B cell (primary cell): Measurements from ENCODE around the gene MLIP. TPM values are rescaled to one million over a fixed set of nuclear protein-coding genes. Genes with fewer than 3 reads are reported as not detected.
"Not testable (repeated sequence)": the region's sequence is repeated elsewhere in the genome, so short reads cannot be mapped to it uniquely, and the experiment has no call there.

Experiments used
- ATAC-seq: fragments of 200-7000 bp; cut with Tn5 transposase; one replicate; pipeline ENCODE4 v1.10.0; 2021; ENCODE audit warnings: low read depth, mild to moderate bottlenecking, moderate number of reproducible peaks, moderate library complexity
- CTCF ChIA-PET: fragments of 350-600 bp; sonication (Branson Sonifier 250); formaldehyde crosslinking; loops from one replicate; lab custom pipeline; 2021; ENCODE audit warnings: antibody characterized with exemption, inconsistent platforms; lab: Charles Lee
- POLR2A ChIA-PET: fragments of 350-600 bp; sonication (Branson Sonifier 250); formaldehyde crosslinking; loops from one replicate; lab custom pipeline; 2021; ENCODE audit warnings: antibody characterized with exemption; lab: Charles Lee
- DNase-seq: peaks from one replicate; pipeline ENCODE4 v3.0.0; 2013
- H2AFZ ChIP-seq: 2 replicates; pipeline ENCODE4 v1.6.1; 2012; ENCODE audit warnings: mild to moderate bottlenecking, low read depth, low read length; ENCODE audit not compliant: insufficient read depth, poor library complexity, severe bottlenecking
- H3K27ac ChIP-seq, 2 donors: 1 replicate in 1 of 2; 2 replicates in 1 of 2; pipeline ENCODE4 v1.5.1; 2012 to 2013; ENCODE audit warnings: low read length in 2 of 2, mild to moderate bottlenecking in 2 of 2, moderate library complexity in 1 of 2
- H3K27me3 ChIP-seq, 4 experiments: fragments of 200-600 bp in 1 of 4; sonication (generic) in 1 of 4; replicated peaks in 1 of 4; 1 replicate in 2 of 4; 2 replicates in 2 of 4; pipeline versions ENCODE4 v1.6.1 to v1.7.0; 2013 to 2016; ENCODE audit warnings: low read length in 3 of 4, mild to moderate bottlenecking in 2 of 4, mixed read lengths in 1 of 4, moderate library complexity in 1 of 4; ENCODE audit not compliant: insufficient read depth in 4 of 4, control insufficient read depth in 3 of 4; ENCODE audit errors: control extremely low read depth in 1 of 4
- H3K36me3 ChIP-seq, 2 experiments: replicated peaks in 1 of 2; 1 replicate in 1 of 2; 2 replicates in 1 of 2; pipeline versions ENCODE4 v1.6.1 to v1.7.1; 2013; ENCODE audit warnings: low read length in 1 of 2; ENCODE audit not compliant: insufficient read depth in 2 of 2, control insufficient read depth in 1 of 2; ENCODE audit errors: control extremely low read depth in 1 of 2, extremely low read depth in 1 of 2
- H3K4me1 ChIP-seq, 2 donors: fragments of 200-600 bp in 1 of 2; sonication (generic) in 1 of 2; 1 replicate in 1 of 2; 2 replicates in 1 of 2; pipeline versions ENCODE4 v1.5.1 to v1.6.1; 2013 to 2017; ENCODE audit warnings: low read length in 2 of 2; ENCODE audit not compliant: control insufficient read depth in 2 of 2, insufficient read depth in 2 of 2
- H3K4me2 ChIP-seq: replicated peaks from 2 replicates; pipeline ENCODE3; 2012; ENCODE audit warnings: mild to moderate bottlenecking, low read depth, low read length; ENCODE audit not compliant: poor library complexity, severe bottlenecking
- H3K4me3 ChIP-seq, 5 experiments: fragments of 200-600 bp in 1 of 5; sonication (generic) in 1 of 5; 1 replicate in 3 of 5; 2 replicates in 2 of 5; pipeline versions ENCODE4 v1.5.1 to v1.7.0; 2011 to 2016; ENCODE audit warnings: low read length in 4 of 5, mild to moderate bottlenecking in 4 of 5, low read depth in 2 of 5, control low read depth in 1 of 5, moderate library complexity in 1 of 5; ENCODE audit not compliant: insufficient read depth in 1 of 5; ENCODE audit errors: control extremely low read depth in 1 of 5, extremely low read depth in 1 of 5
- H3K79me2 ChIP-seq: fragments of 200-600 bp; sonication (generic); one replicate; pipeline ENCODE4 v1.6.0; 2016; ENCODE audit warnings: low read length; ENCODE audit not compliant: control insufficient read depth, insufficient read depth
- H3K9ac ChIP-seq: fragments of 200-600 bp; sonication (generic); 2 replicates; pipeline ENCODE4 v1.6.1; 2017; ENCODE audit warnings: mild to moderate bottlenecking, low read length, moderate library complexity
- H3K9me3 ChIP-seq, 3 donors: one replicate each; pipeline versions ENCODE4 v1.6.1 to v1.7.1; 2013; ENCODE audit warnings: low read length in 2 of 3; ENCODE audit not compliant: control insufficient read depth in 2 of 3, insufficient read depth in 1 of 3; ENCODE audit errors: control extremely low read depth in 1 of 3
- H4K20me1 ChIP-seq: 2 replicates; pipeline ENCODE4 v1.6.0; 2012; ENCODE audit warnings: mild to moderate bottlenecking, low read length; ENCODE audit not compliant: insufficient read depth, control insufficient read depth, poor library complexity, severe bottlenecking
- H3K27ac Mint-ChIP-seq: one replicate; pipeline ENCODE4 v1.8.0; 2021; ENCODE audit warnings: mixed read lengths
- H3K27me3 Mint-ChIP-seq: one replicate; pipeline ENCODE4 v1.8.0; 2021; ENCODE audit warnings: mixed read lengths
- H3K4me1 Mint-ChIP-seq: one replicate; pipeline ENCODE4 v1.8.0; 2021; ENCODE audit warnings: mixed read lengths
- H3K4me3 Mint-ChIP-seq: one replicate; pipeline ENCODE4 v1.8.0; 2021; ENCODE audit warnings: mixed read lengths
- H3K9me3 Mint-ChIP-seq: one replicate; pipeline ENCODE4 v1.8.0; 2022; ENCODE audit warnings: mixed read lengths; ENCODE audit not compliant: insufficient read depth
- EZH2 ChIP-seq: IDR thresholded peaks from 2 replicates; pipeline ENCODE4 v1.6.1; 2012; ENCODE audit warnings: borderline replicate concordance, low read depth, mild to moderate bottlenecking, moderate library complexity, low read length; ENCODE audit not compliant: insufficient read depth, poor library complexity, severe bottlenecking
- WGBS: methylation state at CpG from one replicate; pipeline ENCODE4 v1.1.5; 2013; ENCODE audit warnings: missing lambda C conversion rate; ENCODE audit not compliant: insufficient coverage; 5-methylcytosine and 5-hydroxymethylcytosine counted together
- intact Hi-C: fragments of 100-400 bp; cut with micrococcal nuclease; formaldehyde crosslinking; loops from one replicate; pipeline ENCODE4 v1.10.0; 2022
- polyA plus RNA-seq: library from polyadenylated mRNA; depleted of rRNA; stranded (reverse); fragments of >200 nt; gene quantifications from 2 replicates; pipeline ENCODE4 v1.2.3, GENCODE V29; 2012
- total RNA-seq, 2 donors: library from RNA; stranded (reverse); fragments of 120-200 nt in 1 of 2; gene quantifications; 1 replicate in 1 of 2; 2 replicates in 1 of 2; pipeline versions ENCODE4 v1.2.3 to v1.2.4, GENCODE V29; 2013 to 2022
- TF ChIP-seq, protein P1 (sequence below): fragments of 200-600 bp; IDR thresholded peaks from one replicate; pipeline ENCODE4 v1.8.0; 2022; ENCODE audit warnings: antibody characterized with exemption, mild to moderate bottlenecking

MLIP gene
- total and polyA plus RNA-seq, 2 donors (not counting 1 experiment from before 2014, with no cell fraction given) = not detected

DNA sequence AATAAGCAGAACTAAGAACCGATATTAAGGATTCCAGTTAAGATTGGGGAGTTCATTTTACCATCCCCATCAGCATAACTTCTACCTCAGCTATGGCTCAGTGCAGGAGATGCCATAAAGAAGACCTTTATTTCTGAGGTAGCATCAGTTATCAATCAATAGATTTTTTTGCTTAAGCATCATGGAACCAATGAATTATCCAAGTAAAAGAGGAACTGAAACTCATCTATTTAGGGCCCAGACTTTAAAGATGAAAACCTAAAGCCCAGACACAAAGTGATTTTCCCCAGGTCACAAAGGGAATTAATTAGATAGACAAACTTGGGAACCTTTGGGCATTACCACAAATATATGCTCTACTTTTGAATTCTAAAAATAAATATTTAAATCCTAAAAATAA, 137.8 kb downstream of the MLIP start:
- WGBS = no CpG with 5 or more reads among the region's 1 CpG
- H3K27me3 Mint-ChIP-seq = no peaks in the 10 kb centered on the region
- POLR2A ChIA-PET = no interaction called here

DNA sequence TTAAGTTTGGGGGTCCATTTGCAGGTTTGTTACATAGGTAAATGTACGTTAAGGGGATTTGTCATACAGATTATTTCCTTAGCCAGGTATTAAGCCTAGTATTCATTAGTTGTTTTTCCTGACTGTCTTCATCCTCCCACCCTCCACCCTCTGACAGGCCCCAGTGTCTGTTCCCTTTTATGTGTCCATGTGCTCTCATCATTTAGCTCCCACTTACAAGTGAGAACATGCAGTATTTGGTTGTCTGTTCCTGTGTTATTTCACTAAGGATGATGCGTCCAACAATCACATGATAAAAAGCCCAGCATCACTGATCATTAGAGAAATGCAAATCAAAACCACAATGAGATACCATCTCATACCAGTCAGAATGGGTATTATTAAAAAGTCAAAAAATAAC, 138.6 kb downstream of the MLIP start:
- CTCF ChIA-PET, H3K9ac ChIP-seq, POLR2A ChIA-PET, H3K4me1 ChIP-seq, H3K4me1 Mint-ChIP-seq, H3K27me3 Mint-ChIP-seq, DNase-seq, H3K9me3 ChIP-seq, H3K36me3 ChIP-seq, intact Hi-C loops, H3K4me2 ChIP-seq, H3K9me3 Mint-ChIP-seq, H3K27ac Mint-ChIP-seq, H3K27me3 ChIP-seq, H3K4me3 ChIP-seq, H3K4me3 Mint-ChIP-seq, H2AFZ ChIP-seq, H3K79me2 ChIP-seq, H3K27ac ChIP-seq, ATAC-seq, H4K20me1 ChIP-seq: not testable (repeated sequence)
- no CpG with 5 or more reads among the region's 2 CpGs for WGBS

More for the DNA sequence above, 137.8 kb downstream of the MLIP start:
- intact Hi-C loops = no loop called here
- peaks cover 3% of the 10 kb centered on the region for H3K9me3 Mint-ChIP-seq
- Histone ChIP-seq H3K9ac (no peak overlapping the region), H3K36me3 (no peaks in the 10 kb centered on the region), H3K4me1 (no peaks in the 10 kb centered on the region), H3K79me2 (no peaks in the 10 kb centered on the region), H4K20me1 (no peaks in the 10 kb centered on the region), H3K27ac (no peak overlapping the region), H3K4me2 (no peak overlapping the region), H3K9me3 (no peaks in the 10 kb centered on the region), H3K27me3 (no peaks in the 10 kb centered on the region), H3K4me3 (no peak overlapping the region), H2AFZ (no peak overlapping the region)
- no peak overlapping the region for H3K4me3 Mint-ChIP-seq
- no peak for DNase-seq
- TF ChIP-seq, protein P1, sequence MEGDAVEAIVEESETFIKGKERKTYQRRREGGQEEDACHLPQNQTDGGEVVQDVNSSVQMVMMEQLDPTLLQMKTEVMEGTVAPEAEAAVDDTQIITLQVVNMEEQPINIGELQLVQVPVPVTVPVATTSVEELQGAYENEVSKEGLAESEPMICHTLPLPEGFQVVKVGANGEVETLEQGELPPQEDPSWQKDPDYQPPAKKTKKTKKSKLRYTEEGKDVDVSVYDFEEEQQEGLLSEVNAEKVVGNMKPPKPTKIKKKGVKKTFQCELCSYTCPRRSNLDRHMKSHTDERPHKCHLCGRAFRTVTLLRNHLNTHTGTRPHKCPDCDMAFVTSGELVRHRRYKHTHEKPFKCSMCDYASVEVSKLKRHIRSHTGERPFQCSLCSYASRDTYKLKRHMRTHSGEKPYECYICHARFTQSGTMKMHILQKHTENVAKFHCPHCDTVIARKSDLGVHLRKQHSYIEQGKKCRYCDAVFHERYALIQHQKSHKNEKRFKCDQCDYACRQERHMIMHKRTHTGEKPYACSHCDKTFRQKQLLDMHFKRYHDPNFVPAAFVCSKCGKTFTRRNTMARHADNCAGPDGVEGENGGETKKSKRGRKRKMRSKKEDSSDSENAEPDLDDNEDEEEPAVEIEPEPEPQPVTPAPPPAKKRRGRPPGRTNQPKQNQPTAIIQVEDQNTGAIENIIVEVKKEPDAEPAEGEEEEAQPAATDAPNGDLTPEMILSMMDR = no peak
- TF ChIP-seq EZH2 = no peak
- no peak for ATAC-seq
- CTCF ChIA-PET = no interaction called here
- H3K4me1 Mint-ChIP-seq = no peaks in the 10 kb centered on the region
- H3K27ac Mint-ChIP-seq = no peak overlapping the region
